ENCODE measurements around the gene OR5M8.

The OR5M8 gene

DNA sequence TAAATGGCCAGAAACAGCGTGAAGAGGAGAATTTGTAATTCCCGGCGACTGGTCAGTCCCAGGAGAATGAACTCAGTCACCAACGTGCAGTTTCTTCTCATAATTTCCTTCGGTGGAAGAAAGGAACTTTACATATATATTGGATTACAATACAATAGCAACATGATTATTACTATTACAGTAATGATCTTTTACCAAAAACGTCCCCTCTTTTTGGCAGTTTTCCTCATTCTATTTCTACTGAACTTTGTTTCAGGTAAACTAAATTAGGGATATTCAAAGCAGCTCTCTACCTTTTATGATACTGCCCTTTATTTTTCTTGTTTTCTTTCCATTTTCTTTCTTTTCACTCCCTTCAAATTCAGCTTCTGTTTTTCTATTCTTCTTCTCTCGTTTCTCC, at the start of gene OR5M8:
Gene OR5M8 (minus strand): TSS at position 101 of the 400 bp plus-strand sequence. CDS start 0 bp downstream, at position 101.
- DNase-seq: no peak

DNA sequence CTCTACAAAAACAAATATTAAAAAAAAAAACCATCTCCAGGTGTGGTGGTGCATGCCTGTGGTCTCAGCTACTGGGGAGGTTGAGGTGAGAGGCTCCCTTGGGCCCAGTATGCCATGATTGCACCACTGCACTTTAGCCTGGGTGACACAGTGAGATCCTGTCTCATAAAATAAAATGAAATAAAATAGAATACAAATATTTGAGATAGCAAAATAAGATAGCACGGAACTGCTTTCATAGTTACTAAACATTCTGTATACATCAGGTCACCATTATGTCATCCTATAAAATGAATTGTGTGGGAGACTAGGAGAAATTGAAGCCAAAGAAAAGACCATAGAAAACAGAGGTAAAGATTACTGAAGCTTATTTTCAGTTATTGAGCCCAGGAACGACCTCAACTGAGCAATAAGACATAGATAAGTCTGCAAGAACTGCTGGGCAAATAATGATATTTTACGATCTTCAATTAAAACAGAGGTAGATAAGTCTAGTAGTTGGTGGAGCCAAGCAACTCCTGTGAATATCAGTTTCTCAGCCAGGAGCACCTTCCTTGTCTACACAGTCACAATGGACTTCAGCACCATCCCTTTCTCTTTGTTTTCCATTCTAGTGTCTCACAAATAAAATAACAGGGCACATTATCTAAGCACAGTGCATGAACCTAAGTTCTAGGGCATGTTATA, 42.0 kb upstream of the OR5M8 start:
- DNase-seq: no peak

DNA sequence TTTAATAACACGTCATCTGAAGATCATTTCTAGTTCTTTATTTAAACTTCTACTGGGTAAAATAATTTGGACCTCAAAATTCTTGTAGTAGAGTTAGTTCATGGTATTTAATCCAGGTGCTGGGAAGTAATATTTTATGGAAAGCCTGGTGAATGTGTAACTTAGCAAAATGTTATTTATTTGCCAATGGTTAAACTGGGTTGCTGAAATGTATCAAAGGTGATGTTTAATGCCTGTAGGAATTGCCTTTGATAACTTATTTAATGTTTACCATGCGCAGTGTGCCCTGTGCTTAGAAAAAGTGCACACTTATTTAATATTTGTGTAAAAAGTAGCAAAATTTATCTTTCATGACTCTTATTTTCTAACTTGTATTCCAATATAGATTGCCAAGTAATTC, 40.7 kb upstream of the OR5M8 start:
- no peak for DNase-seq

DNA sequence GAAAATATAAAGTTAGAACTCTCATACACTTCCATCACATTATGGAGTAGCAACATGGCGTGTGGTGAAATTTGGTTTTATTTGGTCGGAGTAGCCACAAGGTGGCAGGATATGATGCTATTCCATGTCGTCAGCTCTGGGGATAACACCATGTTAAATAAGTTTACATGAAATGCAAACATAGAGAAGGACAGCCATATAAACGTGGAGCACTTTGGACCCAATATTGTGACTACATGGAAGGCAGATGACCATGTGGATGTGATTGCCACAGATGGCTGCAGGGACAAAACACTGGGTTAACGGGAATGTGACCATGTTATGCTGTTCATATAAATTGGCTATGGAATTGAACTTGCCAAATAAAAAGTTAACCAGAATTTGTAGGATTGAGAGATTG, 30.8 kb upstream of the OR5M8 start:
- DNase-seq: no peak

DNA sequence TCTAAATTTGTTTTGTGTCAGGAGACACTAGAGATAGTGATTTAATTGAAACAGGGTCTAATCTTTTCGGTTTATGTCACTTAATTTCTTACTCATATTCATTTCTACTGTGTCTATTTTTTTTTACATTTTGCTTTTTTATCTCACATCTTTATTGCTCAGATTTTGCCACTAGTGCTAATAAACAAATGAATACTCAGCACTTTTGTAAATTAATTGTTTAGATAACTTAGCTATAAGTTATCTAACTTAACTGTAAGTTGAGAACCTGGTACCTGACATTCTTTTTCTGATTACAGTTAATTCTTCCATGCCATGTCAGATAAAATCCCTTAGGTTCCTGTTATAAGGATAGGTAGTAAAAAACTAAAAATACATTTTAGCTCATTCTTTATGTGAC, 22.1 kb upstream of the OR5M8 start:
- DNase-seq: no peak

DNA sequence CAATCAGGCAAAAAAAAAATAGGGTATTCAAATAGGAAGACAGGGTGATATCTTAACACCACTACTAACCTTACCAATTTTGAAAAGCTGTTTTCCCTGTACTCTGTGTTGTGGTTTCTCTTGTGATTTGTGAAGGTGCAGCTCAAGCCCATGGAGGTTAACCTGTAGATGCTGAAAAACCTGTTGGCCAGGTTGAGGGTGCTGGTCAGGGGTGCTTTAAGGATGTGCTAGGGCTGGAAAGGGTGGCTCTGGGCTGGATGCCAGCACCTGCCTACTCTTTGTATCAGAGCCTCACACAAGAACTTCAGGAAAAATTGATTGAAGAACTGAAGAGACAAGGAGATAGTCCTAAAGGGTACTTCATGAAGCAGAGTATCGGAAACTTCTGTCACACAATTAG, 18.3 kb upstream of the OR5M8 start:
- no peak for DNase-seq

DNA sequence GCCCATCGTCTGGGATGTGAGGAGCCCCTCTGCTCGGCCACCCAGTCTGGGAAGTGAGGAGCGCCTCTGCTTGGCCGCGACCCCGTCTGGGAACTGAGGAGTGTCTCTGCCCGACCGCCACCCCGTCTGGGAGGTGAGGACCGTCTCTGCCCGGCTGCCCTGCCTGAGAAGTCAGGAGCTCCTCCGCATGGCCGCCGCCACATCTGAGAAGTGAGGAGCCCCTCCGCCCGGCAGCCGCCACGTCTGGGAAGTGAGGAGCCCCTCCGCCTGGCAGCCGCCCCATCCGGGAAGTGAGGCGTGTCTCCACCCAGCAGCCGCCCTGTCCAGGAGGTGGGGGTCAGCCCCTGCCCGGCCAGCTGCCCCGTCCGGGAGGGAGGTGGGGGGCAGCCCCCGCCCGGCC, 5.8 kb upstream of the OR5M8 start:
- DNase-seq: no peak

DNA sequence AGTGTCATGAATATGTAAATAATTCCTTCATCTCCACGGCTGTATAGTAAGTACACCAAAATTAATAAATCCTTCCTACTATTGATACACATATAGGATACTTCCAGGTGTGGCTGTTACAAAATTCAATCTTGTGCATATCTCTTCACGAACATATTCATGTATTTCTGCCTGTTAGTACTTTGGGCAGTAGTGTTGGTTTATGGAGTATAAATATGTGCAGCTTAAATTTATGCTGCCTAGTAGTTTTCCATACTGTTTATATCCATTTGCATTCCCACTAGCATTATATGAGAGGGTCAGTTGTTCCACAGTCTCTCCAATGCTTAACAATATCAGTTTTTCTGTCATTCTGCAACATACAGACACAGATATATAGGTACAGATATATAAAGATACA, 3.9 kb upstream of the OR5M8 start:
- DNase-seq: no peak

DNA sequence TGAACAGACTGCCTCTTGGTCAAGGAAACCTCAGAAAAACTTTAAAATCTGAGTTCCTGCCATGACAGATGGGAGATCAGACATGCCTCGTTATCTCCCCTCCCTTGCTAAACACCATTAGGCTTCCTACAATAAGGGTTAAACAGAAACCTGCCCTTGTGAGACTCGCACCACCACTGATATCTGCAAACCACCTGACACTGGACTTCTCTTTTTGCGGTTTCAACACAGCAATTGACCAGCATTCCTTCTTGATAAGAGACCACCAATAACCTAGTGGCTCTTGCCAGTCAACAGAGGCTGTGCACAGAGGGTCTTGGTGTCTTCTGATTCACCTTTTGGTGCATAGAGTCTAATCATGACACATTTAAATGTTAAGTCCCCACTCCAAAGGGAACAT, 4.4 kb downstream of the OR5M8 start:
- DNase-seq: no peak

DNA sequence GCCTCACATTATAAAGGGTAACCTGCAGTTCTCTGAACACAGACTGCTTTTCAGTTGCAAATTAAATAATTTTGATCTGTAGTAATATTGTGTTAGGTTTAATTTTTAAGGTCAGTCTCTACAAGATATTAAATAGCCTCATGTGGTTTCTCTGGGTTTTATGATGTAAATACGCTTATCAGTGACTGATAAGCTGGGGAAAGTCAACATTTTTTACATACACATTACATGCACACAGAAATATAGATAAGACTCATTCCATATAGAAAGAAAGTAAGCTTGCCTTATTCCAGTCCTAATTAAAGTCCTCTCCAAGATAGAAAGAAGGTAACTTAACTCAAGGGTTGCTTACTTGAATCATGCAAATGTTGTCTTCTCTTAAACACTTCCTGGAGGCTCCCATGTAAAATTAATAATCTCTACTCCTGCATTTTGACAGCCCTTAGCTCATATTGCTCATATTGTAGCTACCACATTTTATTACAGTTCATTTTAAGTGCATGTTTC, 16.4 kb downstream of the OR5M8 start:
- DNase-seq: no peak

DNA sequence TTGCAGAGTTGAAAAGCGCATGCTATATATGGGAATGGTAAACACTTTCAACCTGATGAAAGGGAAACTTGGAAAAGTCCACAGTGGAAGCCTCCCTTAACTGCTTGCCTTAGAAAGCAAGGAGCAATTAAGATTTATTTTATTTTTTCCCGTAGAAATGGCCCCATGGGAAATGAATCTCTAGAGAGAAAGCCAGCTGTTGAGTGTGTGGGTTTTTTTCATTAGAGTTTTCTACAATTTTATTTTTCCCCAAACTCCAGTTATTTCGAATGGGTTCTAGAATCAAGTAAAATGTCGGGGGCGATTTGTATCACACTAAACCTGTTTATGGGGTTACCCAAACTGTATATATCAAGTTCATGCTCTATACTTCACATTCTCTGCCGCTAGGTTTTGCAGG, 17.9 kb downstream of the OR5M8 start, which contains the start of gene OR5M3:
Gene OR5M3 (minus strand): TSS at position 101 of the 400 bp plus-strand sequence. CDS start 2,855 bp downstream, outside the sequence.
- no peak for DNase-seq

DNA sequence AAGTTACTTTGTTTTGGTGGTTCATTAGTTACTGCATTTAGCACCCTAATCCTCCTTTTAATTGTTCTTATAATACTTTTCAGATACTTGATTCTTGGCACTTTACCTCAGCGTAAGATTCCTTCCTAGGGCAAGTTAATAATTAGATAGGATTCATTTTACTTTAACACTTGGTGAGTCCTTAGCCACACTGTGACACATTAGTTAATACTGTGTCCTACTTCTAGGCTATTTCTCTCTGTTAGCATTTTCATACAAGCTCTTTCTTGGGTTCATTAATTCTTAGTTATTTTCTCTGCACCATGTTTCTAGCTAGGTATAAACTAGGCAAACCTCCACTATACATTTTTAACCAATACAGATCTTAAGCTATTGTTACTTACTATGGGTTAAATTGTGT, 34.1 kb downstream of the OR5M8 start:
- DNase-seq: no peak

DNA sequence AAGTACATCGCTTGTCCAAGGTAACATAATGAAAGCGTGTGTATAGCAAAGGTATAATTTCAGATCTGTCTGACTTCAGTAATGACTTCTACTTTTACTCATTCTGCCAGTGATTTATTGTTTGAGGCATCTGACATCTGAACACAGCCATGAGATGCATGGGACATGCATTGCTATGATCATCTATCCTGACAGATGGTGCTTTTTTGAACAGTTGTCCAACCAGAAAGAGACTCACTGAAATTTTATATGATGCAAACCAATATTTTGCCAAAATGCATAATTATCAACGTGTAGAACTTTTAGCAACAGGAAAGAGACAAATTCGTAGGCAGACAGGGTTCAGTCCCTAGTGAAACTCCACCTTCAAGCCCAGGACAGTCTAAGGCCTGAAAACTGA, 37.6 kb downstream of the OR5M8 start:
- no peak for DNase-seq
